Caki2 (cell line): ENCODE data around the gene MET. TPM values are rescaled to one million over a fixed set of nuclear protein-coding genes. Genes with fewer than 3 reads are reported as not detected.

Experiments used
- DNase-seq: peaks from one replicate; pipeline ENCODE4 v3.0.0-alpha.2; 2015; ENCODE audit warnings: low read depth
- in situ Hi-C: cut with HindIII; loops from 2 replicates; pipeline ENCODE4 v1.10.0; 2016; ENCODE audit warnings: low sequenced_read_pairs, low pct_unique_long_range_greater_than_20kb, mixed read lengths
- total RNA-seq: library from RNA; depleted of rRNA; stranded (reverse); fragments of >200 nt; shearing (Covaris generic); gene quantifications from 2 replicates; pipeline ENCODE4 v1.2.3, GENCODE V29; 2014; ENCODE audit warnings: low replicate concordance

The MET gene
- total RNA-seq, 1 experiment from 2014 or later: 324 TPM

DNA sequence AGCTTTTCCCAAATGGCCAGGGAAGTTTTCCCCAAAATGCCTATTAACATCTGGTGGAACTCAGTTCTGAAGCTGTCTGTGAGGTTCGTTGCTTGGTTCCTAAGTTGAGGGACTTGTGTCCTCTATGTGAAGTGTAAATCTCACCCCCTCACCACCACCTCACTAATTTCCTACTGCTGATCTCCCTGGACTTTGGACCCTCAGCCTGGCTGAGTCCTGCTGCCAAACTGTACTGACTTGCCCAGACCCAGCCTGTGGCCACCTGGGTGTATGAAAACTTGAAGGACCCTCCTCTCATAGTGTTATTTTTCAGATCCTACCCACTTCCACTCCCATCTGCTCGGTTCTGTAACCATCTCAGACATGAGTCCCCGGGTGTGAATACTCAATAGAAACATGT is 94.9 kb downstream of the MET start:
- no peak for DNase-seq
- in situ Hi-C loops: no loop called here

- in situ Hi-C loops: no loop called here
- peak; percentile 63 for DNase-seq
Measured at GRCh38 chr7:116769546-116769945, 97.5 kb downstream of the MET start.

GRCh38 chr7:116770941-116771340 is 98.9 kb downstream of the MET start:
- DNase-seq: no peak
- in situ Hi-C loops: no loop called here

GRCh38 chr7:116771640-116772039 is 99.6 kb downstream of the MET start:
- no peak for DNase-seq
- in situ Hi-C loops: no loop called here

DNA sequence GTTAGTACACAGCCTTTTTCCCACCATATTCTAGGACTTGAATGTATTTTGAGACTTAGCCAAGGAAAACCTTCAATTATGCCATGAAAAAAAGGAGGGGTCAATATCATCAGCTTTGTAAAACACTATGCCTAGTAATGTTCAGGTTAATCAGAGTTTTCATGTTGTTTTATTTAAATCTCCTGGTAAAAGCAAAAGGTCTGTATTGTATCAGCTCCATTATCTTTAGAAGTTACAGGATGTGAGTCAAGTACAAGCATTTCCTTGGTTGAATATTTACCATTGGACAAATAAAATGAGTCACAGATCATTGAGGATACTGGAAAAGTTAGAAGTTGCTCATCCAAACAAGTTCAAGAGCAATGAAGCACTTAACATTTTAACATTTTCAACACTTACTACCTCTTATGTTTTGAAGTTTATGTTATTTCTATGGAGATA is 100.4 kb downstream of the MET start:
- in situ Hi-C loops: no loop called here
- peak; percentile 96 for DNase-seq

DNA sequence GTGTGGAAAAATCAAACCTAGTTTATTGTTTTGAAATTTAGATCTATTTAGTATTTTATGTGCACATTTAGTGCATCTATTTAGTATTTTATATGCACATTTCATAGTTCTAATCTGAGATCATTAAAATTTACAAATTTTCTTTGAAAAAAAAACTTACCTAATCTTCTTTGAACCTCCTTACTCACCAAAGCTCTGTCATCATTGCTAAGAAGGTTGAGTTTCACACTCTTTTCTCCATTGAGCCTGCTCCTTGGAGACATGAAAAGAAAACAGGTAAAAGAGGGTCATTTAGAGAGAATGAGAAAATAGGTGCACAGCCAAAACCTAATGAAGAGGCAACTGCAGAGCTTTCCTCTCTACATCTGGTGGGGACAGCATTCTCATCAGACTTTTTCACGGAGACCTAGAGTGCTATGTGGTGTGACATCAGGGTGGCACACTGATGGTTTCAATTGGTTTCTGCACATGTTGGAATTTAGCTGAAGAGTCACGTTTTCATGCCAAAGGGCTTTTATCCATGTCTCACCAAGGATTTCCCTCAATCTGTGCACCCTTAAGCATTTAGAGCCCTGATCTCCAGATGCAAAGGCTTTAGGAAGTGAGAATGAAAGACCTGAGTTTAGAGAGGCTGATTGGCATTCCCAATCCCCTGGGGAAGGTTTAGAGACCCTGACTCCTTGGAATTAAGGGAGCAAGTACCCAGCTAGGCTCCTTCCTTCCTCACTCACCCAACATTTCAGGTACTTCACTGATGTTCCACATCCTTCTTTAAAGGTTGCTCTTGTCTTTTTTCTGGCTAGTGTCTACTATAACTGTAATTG is 101.1 kb downstream of the MET start:
- peak; percentile 74 for DNase-seq
- in situ Hi-C loops: no loop called here

DNA sequence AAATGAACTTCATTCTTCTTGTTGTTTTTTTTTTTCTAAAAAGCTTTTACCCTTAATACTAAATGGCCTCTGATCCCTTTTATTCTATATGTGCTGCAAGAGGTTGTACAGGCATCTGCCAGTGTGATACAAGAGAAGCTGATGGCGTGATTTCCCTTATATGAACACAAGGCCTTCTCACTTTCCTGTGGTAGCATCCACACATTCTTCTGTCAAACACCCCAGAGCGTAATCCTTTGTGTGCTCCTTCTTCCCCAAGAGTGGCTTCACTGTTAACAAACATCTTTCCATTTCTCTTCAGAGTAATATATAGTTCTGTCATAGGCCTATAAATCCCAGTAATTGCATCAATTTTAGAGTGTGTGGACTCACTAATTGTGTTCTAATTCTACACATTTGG is 104.0 kb downstream of the MET start:
- no peak for DNase-seq
- in situ Hi-C loops: no loop called here

GRCh38 chr7:116776610-116777289 is 104.8 kb downstream of the MET start:
- peak; percentile 94 for DNase-seq
- in situ Hi-C loops: no loop called here

DNA sequence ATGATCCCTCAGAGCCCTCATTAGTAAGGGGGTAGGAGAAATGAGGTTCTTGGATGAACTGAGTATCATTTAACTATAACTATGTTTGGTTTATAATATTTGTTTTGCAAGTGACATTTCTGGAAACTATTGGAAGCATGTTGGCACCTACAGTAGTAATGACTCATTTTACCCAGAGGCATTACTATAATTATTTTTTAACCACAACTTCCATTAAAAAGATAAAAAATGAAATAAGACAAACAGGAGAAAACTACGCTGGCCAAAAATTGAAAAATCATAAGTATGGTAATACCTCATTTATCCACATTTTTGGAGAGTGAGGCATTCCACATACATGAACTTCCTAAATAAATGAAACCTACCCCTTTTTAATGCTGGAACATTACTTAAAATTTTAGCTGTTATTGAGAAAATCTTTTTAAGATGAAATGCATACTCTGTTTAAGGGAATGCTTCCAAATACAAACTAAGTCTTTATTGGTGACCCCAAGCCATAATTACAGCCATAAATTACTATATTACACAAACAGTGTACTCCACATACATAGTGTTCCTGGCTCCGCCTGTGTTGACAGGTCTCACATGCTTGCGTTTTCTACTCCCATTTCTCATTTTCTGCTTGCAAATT is 105.8 kb downstream of the MET start:
- in situ Hi-C loops: no loop called here

GRCh38 chr7:116779216-116779615 is 107.2 kb downstream of the MET start:
- DNase-seq: no peak
- in situ Hi-C loops: no loop called here

More for the DNA sequence above, 105.8 kb downstream of the MET start:
- DNase-seq: peak; percentile 62

GRCh38 chr7:116779931-116780330 is 107.9 kb downstream of the MET start:
- no peak for DNase-seq
- in situ Hi-C loops: no loop called here

GRCh38 chr7:116780521-116780920 is 108.5 kb downstream of the MET start:
- DNase-seq: no peak
- in situ Hi-C loops: no loop called here

DNA sequence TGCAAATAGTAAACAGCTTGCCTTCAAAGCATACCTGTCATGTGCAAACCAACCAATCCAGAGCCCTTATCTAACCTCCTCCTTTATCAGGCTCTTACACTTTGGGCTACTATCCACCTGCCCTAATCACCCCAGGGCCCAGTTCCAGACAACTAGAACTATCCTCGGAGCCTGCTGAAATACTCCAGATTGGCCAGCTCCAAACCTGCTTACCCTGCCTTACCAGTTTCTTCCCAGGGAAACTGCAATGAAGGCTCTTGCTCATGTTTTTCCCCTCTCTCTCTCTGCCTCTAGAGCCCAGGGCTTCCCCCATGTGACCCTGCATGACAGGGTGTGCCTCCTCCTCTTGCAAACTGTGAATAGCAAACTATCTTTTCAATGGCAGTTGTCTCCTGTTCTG is 109.0 kb downstream of the MET start:
- no peak for DNase-seq
- in situ Hi-C loops: no loop called here

DNA sequence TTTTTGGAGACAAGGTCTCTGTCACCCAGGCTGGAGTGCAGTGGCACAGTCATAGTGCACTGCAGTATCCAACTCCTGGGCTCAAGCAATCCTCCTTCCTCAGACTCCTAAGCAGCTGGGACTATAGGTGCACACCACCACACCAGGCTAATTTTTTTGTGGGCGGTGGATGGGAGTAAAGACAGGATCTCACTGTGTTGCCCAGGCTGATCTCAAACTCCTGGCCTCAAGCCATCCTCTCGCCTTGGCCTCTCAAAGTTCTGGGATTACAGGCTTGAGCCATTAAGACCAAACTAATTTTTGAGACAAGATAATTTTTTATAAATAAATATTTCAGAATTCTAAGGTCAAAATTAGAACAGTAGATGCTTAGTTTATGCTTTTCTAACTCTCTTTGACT is 109.6 kb downstream of the MET start:
- no peak for DNase-seq
- in situ Hi-C loops: no loop called here

- in situ Hi-C loops: no loop called here
- DNase-seq: peak; percentile 54
Measured at GRCh38 chr7:116782177-116782711, 110.2 kb downstream of the MET start.

DNA sequence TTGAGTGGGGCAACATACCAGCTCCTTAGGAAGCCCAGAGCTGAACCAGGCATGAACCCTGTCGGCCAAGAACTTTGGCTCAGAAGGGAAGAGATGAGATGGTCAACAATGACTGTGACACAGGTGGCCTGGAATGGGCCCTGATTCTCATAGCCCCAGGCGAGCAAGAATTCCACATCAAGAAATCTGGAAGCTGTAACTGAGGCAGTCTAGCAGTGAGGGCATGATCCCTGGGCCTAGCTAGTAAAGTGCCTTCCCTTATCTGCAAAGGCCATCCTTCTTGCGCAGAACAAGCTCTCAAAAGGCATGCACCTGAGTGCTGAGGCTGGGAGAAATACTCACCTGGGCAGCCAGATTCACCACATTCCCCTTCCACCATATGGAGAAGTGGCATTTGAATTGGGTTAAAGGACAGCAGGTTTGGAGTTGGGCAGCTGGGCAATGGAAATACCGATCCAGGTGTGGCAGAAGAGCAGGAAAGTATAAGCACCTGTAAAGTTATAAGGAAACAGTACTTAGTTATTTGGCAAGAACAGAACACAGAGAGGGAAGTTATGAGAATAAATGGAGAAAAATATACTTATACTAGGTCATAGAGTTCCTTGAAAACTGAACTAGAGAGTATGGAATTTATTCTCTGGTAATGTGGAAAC is 111.8 kb downstream of the MET start:
- in situ Hi-C loops: no loop called here
- DNase-seq: no peak

DNA sequence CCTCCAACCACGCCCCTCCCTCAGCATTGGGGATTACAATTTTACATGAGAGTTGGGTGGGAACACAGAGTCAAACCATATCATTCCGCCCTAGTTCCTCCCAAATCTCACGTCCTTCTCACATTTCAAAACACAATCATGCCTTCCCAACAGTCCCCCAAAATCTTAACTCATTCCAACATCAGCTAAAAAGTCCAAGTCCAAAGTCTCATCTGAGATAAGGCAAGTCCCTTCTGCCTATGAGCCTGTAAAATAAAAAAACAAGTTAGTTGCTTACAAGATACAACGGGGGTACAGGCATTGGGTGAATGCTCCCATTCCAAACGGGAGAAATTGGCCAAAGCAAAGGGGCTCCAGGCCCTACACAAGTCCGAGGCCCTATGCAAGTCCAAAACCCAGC is 112.7 kb downstream of the MET start:
- in situ Hi-C loops: no loop called here
- DNase-seq: no peak

DNA sequence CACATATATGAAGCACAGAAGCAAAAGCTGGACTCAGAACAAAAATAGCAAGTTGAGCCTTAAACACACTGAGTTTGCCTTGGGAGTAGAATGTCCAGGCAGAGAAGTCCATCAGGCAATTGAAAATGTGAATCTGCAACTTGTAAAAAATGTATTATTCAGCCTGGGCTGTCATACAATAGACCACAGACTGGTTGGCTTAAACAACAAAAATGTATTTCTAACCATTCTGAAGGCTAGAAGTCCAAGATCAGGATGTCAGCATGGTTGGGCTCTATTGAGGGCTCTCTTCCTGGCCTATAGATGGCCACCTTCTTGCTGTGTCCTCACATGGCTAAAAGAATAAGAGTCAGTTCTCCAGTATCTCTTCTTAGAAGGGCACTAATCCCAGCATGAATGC is 113.8 kb downstream of the MET start:
- no peak for DNase-seq
- in situ Hi-C loops: no loop called here
